ENCODE results near the gene MATK.

- TF ChIP-seq CTCF (IDR thresholded peaks at IDR 0.05) = no peak
- TF ChIP-seq POLR2A (IDR thresholded peaks at IDR 0.05) = no peak
- TF ChIP-seq POLR2AphosphoS5 (IDR thresholded peaks at IDR 0.05) = no peak
Observed at GRCh38 chr19:3750211-3750610, 36.0 kb downstream of the MATK start.
